GM18508 (cell line): ENCODE data around the gene EEF1G.
A peak's percentile ranks its signal among the peaks of the same experiment; 100 is the strongest.
"Not testable (repeated sequence)": the region's sequence is repeated elsewhere in the genome, so short reads cannot be mapped to it uniquely, and the experiment has no call there.

Source experiments
- ATAC-seq: cut with Tn5 transposase; IDR thresholded peaks from one replicate; pipeline ENCODE4 v1.9.1; 2021; ENCODE audit warnings: moderate number of reproducible peaks; ENCODE audit not compliant: insufficient read depth, unreplicated experiment

EEF1G gene

GRCh38 chr11:62556875-62557631, 16.6 kb downstream of the EEF1G start:
- ATAC-seq: no peak

- ATAC-seq: no peak
These were observed 17.4 kb downstream of the EEF1G start for GRCh38 chr11:62556108-62556874.

- ATAC-seq: peak; percentile 42
These were observed 18.1 kb downstream of the EEF1G start for GRCh38 chr11:62555464-62556107.

- ATAC-seq: no peak
These were observed 19.1 kb downstream of the EEF1G start for GRCh38 chr11:62554387-62555167.

- no peak for ATAC-seq
These were observed 19.8 kb downstream of the EEF1G start for GRCh38 chr11:62553839-62554361.

GRCh38 chr11:62553080-62553838, 20.4 kb downstream of the EEF1G start:
- no peak for ATAC-seq

- ATAC-seq: no peak
These were observed 21.1 kb downstream of the EEF1G start for GRCh38 chr11:62552485-62553079.

- ATAC-seq: not testable (repeated sequence)
These were observed 23.2 kb downstream of the EEF1G start for GRCh38 chr11:62550478-62550877.

- no peak for ATAC-seq
These were observed 25.0 kb downstream of the EEF1G start for GRCh38 chr11:62548545-62549335.

- no peak for ATAC-seq
These were observed 25.9 kb downstream of the EEF1G start for GRCh38 chr11:62547691-62548281.

- no peak for ATAC-seq
These were observed 26.6 kb downstream of the EEF1G start for GRCh38 chr11:62546929-62547625.

GRCh38 chr11:62546244-62546928, 27.3 kb downstream of the EEF1G start, which contains the start of gene AHNAK:
Gene AHNAK, minus strand, starts transcription at chr11:62546806. Its CDS starts 10,708 bp downstream, at chr11:62536098.
- ATAC-seq: no peak

GRCh38 chr11:62545437-62546243, 28.1 kb downstream of the EEF1G start:
- ATAC-seq: no peak

- no peak for ATAC-seq
These were observed 28.9 kb downstream of the EEF1G start for GRCh38 chr11:62544581-62545436.
